Activated naive CD4-positive, alpha-beta T cell treated with anti-CD3 and anti-CD28 coated beads, Interleukin-2, amount 50 U/mL, for 24 hours (primary cell): ENCODE data around the gene BCL7A.
"Not testable (repeated sequence)": the region's sequence is repeated elsewhere in the genome, so short reads cannot be mapped to it uniquely, and the experiment has no call there.

ENCODE experiments used
- H3K27ac Mint-ChIP-seq: one replicate; pipeline ENCODE4 v1.8.0; 2021; ENCODE audit warnings: mild to moderate bottlenecking, mixed read lengths
- H3K27me3 Mint-ChIP-seq: one replicate; pipeline ENCODE4 v1.8.0; 2021; ENCODE audit warnings: mixed read lengths
- H3K36me3 Mint-ChIP-seq: one replicate; pipeline ENCODE4 v1.8.0; 2021; ENCODE audit warnings: mixed read lengths
- H3K4me1 Mint-ChIP-seq: one replicate; pipeline ENCODE4 v1.8.0; 2021; ENCODE audit warnings: mixed read lengths
- H3K4me3 Mint-ChIP-seq: one replicate; pipeline ENCODE4 v1.8.0; 2021; ENCODE audit warnings: mild to moderate bottlenecking, mixed read lengths
- H3K9me3 Mint-ChIP-seq: one replicate; pipeline ENCODE4 v1.8.0; 2021; ENCODE audit warnings: mixed read lengths

Gene BCL7A

DNA sequence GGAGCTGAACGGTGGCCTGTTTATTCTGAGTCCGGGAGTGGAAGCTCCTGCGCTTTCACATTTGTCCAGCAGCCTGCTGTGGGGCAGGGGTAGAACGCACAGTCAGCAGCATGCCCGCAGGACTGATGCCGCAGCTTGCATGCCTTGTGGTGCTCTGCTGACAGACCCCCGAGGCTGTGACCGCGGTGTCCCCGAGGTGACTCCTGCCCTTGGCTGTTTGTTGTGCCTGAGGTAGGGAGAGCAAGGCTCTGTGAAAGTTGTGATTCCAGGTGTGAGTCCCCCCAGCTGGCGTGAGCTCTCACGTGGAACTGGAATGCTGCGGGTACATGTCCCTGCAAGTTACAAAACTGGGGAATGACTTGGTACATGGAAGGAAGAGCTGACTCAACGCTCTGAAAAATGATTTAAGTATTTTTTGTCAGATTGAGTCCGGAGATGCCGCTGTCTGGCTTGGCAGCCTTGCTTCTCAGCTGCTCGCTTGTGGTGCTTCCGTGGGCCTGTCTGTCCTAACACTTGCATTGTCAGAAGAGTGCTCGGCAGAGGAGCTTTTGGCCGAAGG is 75.0 kb downstream of the BCL7A start:
- Mint-ChIP-seq H3K36me3 (peaks cover 1% of the 10 kb centered on the region), H3K4me1 (peaks cover 54% of the 10 kb centered on the region), H3K4me3 (no peak overlapping the region), H3K27me3 (no peaks in the 10 kb centered on the region), H3K27ac (peak overlapping the region; percentile 66), H3K9me3 (no peaks in the 10 kb centered on the region)

DNA sequence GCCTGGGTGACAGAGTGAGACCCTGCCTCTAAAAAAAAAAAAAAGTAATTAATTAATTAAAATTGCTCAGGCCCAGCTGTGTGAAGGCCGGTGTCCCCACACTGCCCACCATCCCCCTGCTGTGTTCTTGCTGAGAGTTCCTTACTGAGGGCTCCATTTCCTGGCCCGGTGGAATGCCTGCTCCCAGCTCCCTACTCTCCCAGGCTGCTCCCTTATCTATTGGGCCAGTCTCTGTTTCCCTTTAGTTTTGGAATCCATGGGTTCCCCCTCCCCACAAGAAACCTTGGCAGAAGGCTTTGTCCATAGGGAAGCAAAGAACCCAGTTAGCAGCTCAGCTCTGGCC is 75.9 kb downstream of the BCL7A start:
- Mint-ChIP-seq H3K4me1 (peaks cover 63% of the 10 kb centered on the region), H3K4me3 (peak overlapping the region; percentile 68)

GRCh38 chr12:122097927-122098756 is 76.5 kb downstream of the BCL7A start:
- peak overlapping the region; percentile 93 for H3K27ac Mint-ChIP-seq
- H3K4me3 Mint-ChIP-seq, result peak overlapping the region; percentile 68
- H3K36me3 Mint-ChIP-seq, result peaks cover 3% of the 10 kb centered on the region
- no peaks in the 10 kb centered on the region for H3K9me3 Mint-ChIP-seq
- H3K27me3 Mint-ChIP-seq, result no peaks in the 10 kb centered on the region
- peaks cover 67% of the 10 kb centered on the region for H3K4me1 Mint-ChIP-seq

More for the DNA sequence above, 75.9 kb downstream of the BCL7A start:
- H3K27ac Mint-ChIP-seq, result peak overlapping the region; percentile 93
- H3K27me3 Mint-ChIP-seq, result no peaks in the 10 kb centered on the region
- H3K9me3 Mint-ChIP-seq, result no peaks in the 10 kb centered on the region
- peaks cover 3% of the 10 kb centered on the region for H3K36me3 Mint-ChIP-seq

GRCh38 chr12:122099280-122099749 is 77.6 kb downstream of the BCL7A start:
- H3K27ac Mint-ChIP-seq, result peak overlapping the region; percentile 94
- peak overlapping the region; percentile 51 for H3K4me3 Mint-ChIP-seq
- no peaks in the 10 kb centered on the region for H3K9me3 Mint-ChIP-seq
- peaks cover 74% of the 10 kb centered on the region for H3K4me1 Mint-ChIP-seq
- no peaks in the 10 kb centered on the region for H3K27me3 Mint-ChIP-seq
- peaks cover 3% of the 10 kb centered on the region for H3K36me3 Mint-ChIP-seq

DNA sequence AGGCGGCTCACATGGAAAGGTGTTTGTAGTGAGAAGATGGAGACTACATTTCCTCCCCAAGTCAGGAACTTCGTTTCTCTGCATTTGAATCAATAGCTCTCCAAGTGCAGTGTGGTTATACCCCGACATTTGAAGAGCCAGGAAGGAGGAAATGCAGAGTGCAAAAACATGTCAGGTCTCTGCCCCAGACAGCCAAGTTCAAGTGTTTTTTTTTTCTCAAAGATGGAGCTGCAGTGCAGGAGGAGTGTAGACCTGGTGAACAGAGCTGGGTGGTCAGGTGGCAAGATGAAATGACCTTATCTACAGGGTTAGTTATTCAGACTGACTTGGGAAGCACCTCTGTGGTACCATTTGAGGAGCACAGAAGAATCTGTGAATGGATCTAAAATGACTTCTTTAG is 78.2 kb downstream of the BCL7A start:
- peak overlapping the region; percentile 51 for H3K4me3 Mint-ChIP-seq
- peaks cover 3% of the 10 kb centered on the region for H3K36me3 Mint-ChIP-seq
- H3K27ac Mint-ChIP-seq, result peak overlapping the region; percentile 94
- H3K9me3 Mint-ChIP-seq, result no peaks in the 10 kb centered on the region
- no peaks in the 10 kb centered on the region for H3K27me3 Mint-ChIP-seq
- H3K4me1 Mint-ChIP-seq, result peaks cover 79% of the 10 kb centered on the region

DNA sequence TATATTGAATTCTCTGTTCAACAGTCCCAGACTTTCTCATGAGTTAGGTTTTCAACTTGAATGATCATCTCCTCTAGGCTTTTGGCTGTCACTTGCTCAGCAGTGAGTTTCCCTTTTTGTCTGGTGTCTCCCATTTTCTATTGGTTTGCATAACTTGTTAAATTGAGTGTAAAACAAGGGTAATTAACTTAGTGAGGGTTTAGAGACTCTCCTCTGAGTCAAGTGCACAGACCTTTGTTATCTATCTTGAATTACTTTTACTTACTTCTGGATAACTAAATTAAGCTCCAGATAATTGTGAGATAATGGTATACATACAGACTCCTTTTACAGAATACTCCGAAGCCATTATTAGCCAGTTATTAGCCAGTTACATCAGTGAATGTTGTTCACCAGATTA is 78.9 kb downstream of the BCL7A start:
- peaks cover 3% of the 10 kb centered on the region for H3K36me3 Mint-ChIP-seq
- H3K27me3 Mint-ChIP-seq, result no peaks in the 10 kb centered on the region
- H3K4me1 Mint-ChIP-seq, result peaks cover 86% of the 10 kb centered on the region
- no peaks in the 10 kb centered on the region for H3K9me3 Mint-ChIP-seq
- peak overlapping the region; percentile 68 for H3K4me3 Mint-ChIP-seq
- peak overlapping the region; percentile 71 for H3K27ac Mint-ChIP-seq

GRCh38 chr12:122102331-122102730 is 80.6 kb downstream of the BCL7A start:
- Mint-ChIP-seq H3K36me3 (peaks cover 3% of the 10 kb centered on the region), H3K27ac (peak overlapping the region; percentile 83), H3K4me1 (peaks cover 90% of the 10 kb centered on the region)

DNA sequence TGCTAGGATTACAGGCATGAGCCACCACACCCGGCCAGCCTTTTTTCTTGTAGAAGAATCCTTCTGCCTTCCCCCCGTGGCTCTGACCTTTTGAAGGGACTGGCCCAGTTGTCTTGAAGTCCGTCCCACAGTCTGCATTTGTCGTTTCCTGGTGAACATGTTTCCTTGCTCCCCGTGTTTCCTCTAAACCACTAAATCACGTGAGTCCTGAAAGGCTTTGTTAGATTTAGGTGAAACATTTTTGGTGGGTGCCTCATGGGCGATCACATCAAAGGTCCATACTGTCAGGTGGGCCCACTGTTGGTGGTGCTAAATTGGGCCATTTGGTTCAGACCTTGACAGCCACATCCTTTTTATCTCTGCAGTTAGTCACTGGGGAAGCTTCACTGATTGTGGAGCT is 83.2 kb downstream of the BCL7A start:
- Mint-ChIP-seq H3K4me1 (peaks cover 87% of the 10 kb centered on the region), H3K9me3 (no peaks in the 10 kb centered on the region), H3K36me3 (peaks cover 5% of the 10 kb centered on the region), H3K27ac (peak overlapping the region; percentile 81), H3K4me3 (peak overlapping the region; percentile 70), H3K27me3 (no peaks in the 10 kb centered on the region)

More at GRCh38 chr12:122102331-122102730, 80.6 kb downstream of the BCL7A start:
- Mint-ChIP-seq H3K27me3 (no peaks in the 10 kb centered on the region), H3K9me3 (no peaks in the 10 kb centered on the region), H3K4me3 (peak overlapping the region; percentile 36)

DNA sequence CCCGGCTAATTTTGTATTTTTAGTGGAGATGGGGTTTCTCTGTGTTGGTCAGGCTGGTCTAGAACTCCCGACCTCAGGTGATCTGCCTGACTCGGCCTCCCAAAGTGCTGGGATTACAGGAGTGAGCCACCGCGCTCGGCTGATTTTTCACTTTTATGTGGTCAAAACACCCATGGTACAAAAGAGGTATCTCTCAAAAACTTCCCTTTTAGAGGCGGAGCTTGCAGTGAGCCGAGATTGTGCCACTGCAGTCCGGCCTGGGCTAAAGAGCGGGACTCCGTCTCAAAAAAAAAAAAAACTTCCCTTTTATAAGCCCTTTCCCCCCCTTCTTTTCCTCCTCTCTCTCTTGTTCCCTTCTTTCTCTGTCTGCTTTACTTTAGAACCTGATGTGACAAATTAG is 83.8 kb downstream of the BCL7A start:
- H3K36me3 Mint-ChIP-seq, result not testable (repeated sequence)

GRCh38 chr12:122106843-122107242 is 85.2 kb downstream of the BCL7A start:
- no peaks in the 10 kb centered on the region for H3K27me3 Mint-ChIP-seq
- H3K36me3 Mint-ChIP-seq, result peaks cover 5% of the 10 kb centered on the region
- peak overlapping the region; percentile 23 for H3K27ac Mint-ChIP-seq
- no peaks in the 10 kb centered on the region for H3K9me3 Mint-ChIP-seq
- H3K4me1 Mint-ChIP-seq, result peaks cover 77% of the 10 kb centered on the region
- peak overlapping the region; percentile 30 for H3K4me3 Mint-ChIP-seq

More for the DNA sequence above, 83.8 kb downstream of the BCL7A start:
- H3K27ac Mint-ChIP-seq, result peak overlapping the region; percentile 20
- H3K27me3 Mint-ChIP-seq, H3K9me3 Mint-ChIP-seq: not testable (repeated sequence)
- H3K4me3 Mint-ChIP-seq, result peak overlapping the region; percentile 70
- H3K4me1 Mint-ChIP-seq, result peaks cover 80% of the 10 kb centered on the region

- Mint-ChIP-seq H3K27me3 (no peaks in the 10 kb centered on the region), H3K9me3 (no peaks in the 10 kb centered on the region), H3K36me3 (peaks cover 5% of the 10 kb centered on the region), H3K4me3 (peak overlapping the region; percentile 68), H3K4me1 (peaks cover 77% of the 10 kb centered on the region), H3K27ac (peak overlapping the region; percentile 72)
These were observed 85.6 kb downstream of the BCL7A start for GRCh38 chr12:122107261-122107660.

DNA sequence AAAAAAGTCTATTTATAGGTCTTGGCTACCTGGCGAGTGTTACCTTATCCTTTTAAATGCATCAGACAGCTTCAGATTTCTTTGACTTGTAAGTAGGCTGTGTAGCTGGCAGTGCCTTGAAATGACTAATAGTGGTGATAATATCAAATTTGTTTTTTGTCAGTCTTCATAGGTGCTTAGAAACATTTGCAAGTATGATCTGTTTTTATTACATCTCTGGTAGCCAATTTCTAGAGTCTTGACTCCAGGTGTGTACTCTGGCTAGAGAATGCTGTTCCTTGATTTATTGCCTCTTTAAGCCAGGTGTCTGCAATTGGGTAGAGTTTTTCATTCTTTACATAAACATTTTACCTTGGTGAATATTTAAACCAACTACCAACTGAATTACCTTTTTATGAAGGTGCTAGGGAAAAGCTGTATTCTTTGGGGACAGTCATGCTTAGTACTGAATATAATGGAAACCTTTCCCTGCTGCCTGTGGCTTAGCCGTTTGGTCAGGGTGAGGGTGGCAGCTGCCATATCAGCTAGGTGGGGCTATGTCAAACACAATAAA is 89.5 kb downstream of the BCL7A start:
- H3K27me3 Mint-ChIP-seq, result no peaks in the 10 kb centered on the region
- H3K4me1 Mint-ChIP-seq, result peaks cover 50% of the 10 kb centered on the region
- no peak overlapping the region for H3K27ac Mint-ChIP-seq
- peak overlapping the region; percentile 11 for H3K4me3 Mint-ChIP-seq
- H3K9me3 Mint-ChIP-seq, result no peaks in the 10 kb centered on the region
- peaks cover 3% of the 10 kb centered on the region for H3K36me3 Mint-ChIP-seq
